ENCODE results near the gene ZNF337. TPM values are rescaled to one million over a fixed set of nuclear protein-coding genes. Genes with fewer than 3 reads are reported as not detected.

Gene ZNF337
- 9.4 and 13.0 TPM in 2 replicates for total RNA-seq

DNA sequence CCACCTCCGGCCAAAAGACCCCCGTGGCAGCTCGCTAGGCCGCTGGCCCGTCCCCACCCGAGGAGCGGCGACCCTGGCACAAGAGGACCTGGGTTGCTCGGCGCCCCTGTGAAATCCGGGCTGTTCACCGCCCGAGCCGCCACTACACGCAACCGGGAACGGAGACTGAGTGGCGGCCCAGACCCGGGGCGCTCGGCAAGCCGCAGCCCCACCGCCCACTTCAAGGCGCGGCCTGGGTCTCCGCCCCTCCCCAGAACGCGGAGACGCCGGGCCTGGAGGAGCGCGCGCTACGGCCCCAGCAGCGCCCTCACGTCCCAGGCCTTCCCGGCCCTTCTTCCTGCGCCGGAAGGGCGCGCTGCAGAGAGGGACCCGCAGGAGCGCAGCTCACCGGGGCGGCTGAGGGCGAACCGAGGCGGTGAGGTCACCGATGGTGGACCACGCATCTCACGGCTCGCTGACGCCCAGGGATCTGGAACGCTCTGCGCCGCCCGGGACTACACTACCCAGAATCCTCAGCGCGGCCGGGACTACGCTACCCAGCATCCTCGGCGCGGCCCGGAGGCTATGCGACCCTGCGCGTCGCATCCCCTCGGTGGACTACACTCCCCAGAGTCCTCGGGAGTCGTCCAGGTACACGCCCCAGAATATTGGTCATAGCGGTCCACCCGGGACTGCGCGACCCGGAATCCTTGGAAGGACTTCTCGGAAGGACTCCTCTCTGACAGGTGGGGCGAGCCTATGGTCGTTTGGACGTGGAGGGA, at the start of gene ZNF337:
TSS of gene ZNF337 (minus strand) at position 483 of the 761 bp plus-strand sequence. CDS start 10,436 bp downstream, outside the sequence.
- Histone ChIP-seq H3K4me3 (ENCODE audit: low read depth, low read length) (peak within 1 kb of the TSS; percentile 85), H3K36me3 (ENCODE audit: control insufficient read depth, insufficient read depth, low read length) (peaks cover 2% of the 10 kb centered on the region), H3K27me3 (ENCODE audit: control insufficient read depth, insufficient read depth, low read length) (no peaks in the 10 kb centered on the region)
- DNase-seq (ENCODE audit: low read depth) = peak; percentile 75
- TF ChIP-seq, protein P1, sequence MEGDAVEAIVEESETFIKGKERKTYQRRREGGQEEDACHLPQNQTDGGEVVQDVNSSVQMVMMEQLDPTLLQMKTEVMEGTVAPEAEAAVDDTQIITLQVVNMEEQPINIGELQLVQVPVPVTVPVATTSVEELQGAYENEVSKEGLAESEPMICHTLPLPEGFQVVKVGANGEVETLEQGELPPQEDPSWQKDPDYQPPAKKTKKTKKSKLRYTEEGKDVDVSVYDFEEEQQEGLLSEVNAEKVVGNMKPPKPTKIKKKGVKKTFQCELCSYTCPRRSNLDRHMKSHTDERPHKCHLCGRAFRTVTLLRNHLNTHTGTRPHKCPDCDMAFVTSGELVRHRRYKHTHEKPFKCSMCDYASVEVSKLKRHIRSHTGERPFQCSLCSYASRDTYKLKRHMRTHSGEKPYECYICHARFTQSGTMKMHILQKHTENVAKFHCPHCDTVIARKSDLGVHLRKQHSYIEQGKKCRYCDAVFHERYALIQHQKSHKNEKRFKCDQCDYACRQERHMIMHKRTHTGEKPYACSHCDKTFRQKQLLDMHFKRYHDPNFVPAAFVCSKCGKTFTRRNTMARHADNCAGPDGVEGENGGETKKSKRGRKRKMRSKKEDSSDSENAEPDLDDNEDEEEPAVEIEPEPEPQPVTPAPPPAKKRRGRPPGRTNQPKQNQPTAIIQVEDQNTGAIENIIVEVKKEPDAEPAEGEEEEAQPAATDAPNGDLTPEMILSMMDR (IDR thresholded peaks at IDR 0.05; ENCODE audit: insufficient read depth, low read length, poor library complexity, severe bottlenecking) = no peak

GRCh38 chr20:25745738-25746137, 49.1 kb upstream of the ZNF337 start:
- TF ChIP-seq, protein P1 (IDR thresholded peaks at IDR 0.05; ENCODE audit: insufficient read depth, low read length, poor library complexity, severe bottlenecking) = no peak
- no peak for DNase-seq (ENCODE audit: low read depth)
- Histone ChIP-seq H3K4me3 (ENCODE audit: low read depth, low read length) (no peak overlapping the region), H3K27me3 (ENCODE audit: control insufficient read depth, insufficient read depth, low read length) (no peaks in the 10 kb centered on the region), H3K36me3 (ENCODE audit: control insufficient read depth, insufficient read depth, low read length) (no peaks in the 10 kb centered on the region)

GRCh38 chr20:25745100-25745499, 48.4 kb upstream of the ZNF337 start:
- Histone ChIP-seq H3K36me3 (ENCODE audit: control insufficient read depth, insufficient read depth, low read length) (no peaks in the 10 kb centered on the region), H3K4me3 (ENCODE audit: low read depth, low read length) (no peak overlapping the region), H3K27me3 (ENCODE audit: control insufficient read depth, insufficient read depth, low read length) (no peaks in the 10 kb centered on the region)
- no peak for DNase-seq (ENCODE audit: low read depth)
- TF ChIP-seq, protein P1 (IDR thresholded peaks at IDR 0.05; ENCODE audit: insufficient read depth, low read length, poor library complexity, severe bottlenecking) = no peak

DNA sequence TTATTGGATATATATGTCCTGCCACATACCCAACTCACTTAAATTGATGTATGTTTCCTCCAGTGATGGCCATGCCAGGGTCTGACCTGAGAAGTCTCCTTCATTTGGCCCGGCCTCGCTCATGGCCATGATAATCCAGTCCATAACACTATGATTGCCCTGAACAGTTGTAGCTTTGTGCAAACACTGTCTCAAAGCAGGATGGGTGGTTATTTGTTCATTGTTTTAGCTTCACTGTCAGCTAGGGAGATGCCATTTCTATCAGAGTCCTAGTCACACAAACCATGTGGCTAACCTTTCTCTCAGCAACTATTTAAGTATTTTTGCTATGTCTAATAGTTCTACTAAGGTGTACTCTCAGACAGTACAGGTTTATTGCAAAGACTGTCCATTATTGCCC, 47.6 kb upstream of the ZNF337 start:
- H3K4me3 ChIP-seq (ENCODE audit: low read depth, low read length) = no peak overlapping the region
- H3K36me3 ChIP-seq (ENCODE audit: control insufficient read depth, insufficient read depth, low read length) = no peaks in the 10 kb centered on the region
- H3K27me3 ChIP-seq (ENCODE audit: control insufficient read depth, insufficient read depth, low read length) = no peaks in the 10 kb centered on the region
- DNase-seq (ENCODE audit: low read depth) = no peak
- TF ChIP-seq, protein P1 (IDR thresholded peaks at IDR 0.05; ENCODE audit: insufficient read depth, low read length, poor library complexity, severe bottlenecking) = no peak

GRCh38 chr20:25741088-25741487, 44.4 kb upstream of the ZNF337 start:
- no peak for DNase-seq (ENCODE audit: low read depth)
- TF ChIP-seq, protein P1 (IDR thresholded peaks at IDR 0.05; ENCODE audit: insufficient read depth, low read length, poor library complexity, severe bottlenecking) = no peak
- H3K36me3 ChIP-seq (ENCODE audit: control insufficient read depth, insufficient read depth, low read length) = no peaks in the 10 kb centered on the region
- no peak overlapping the region for H3K4me3 ChIP-seq (ENCODE audit: low read depth, low read length)
- H3K27me3 ChIP-seq (ENCODE audit: control insufficient read depth, insufficient read depth, low read length) = no peaks in the 10 kb centered on the region

Measured in kidney epithelial cell (primary cell).